ENCODE measurements around the gene TKTL2. TPM values are rescaled to one million over a fixed set of nuclear protein-coding genes. Genes with fewer than 3 reads are reported as not detected.
A peak's percentile ranks its signal among the peaks of the same experiment; 100 is the strongest.

The TKTL2 gene
- total and polyA plus RNA-seq, 10 of the 15 experiments (the other 5 are each of a cell fraction or from before 2014, with no cell fraction given) = 0.03 to 0.04 (median 0.03) TPM; not detected in 7

DNA sequence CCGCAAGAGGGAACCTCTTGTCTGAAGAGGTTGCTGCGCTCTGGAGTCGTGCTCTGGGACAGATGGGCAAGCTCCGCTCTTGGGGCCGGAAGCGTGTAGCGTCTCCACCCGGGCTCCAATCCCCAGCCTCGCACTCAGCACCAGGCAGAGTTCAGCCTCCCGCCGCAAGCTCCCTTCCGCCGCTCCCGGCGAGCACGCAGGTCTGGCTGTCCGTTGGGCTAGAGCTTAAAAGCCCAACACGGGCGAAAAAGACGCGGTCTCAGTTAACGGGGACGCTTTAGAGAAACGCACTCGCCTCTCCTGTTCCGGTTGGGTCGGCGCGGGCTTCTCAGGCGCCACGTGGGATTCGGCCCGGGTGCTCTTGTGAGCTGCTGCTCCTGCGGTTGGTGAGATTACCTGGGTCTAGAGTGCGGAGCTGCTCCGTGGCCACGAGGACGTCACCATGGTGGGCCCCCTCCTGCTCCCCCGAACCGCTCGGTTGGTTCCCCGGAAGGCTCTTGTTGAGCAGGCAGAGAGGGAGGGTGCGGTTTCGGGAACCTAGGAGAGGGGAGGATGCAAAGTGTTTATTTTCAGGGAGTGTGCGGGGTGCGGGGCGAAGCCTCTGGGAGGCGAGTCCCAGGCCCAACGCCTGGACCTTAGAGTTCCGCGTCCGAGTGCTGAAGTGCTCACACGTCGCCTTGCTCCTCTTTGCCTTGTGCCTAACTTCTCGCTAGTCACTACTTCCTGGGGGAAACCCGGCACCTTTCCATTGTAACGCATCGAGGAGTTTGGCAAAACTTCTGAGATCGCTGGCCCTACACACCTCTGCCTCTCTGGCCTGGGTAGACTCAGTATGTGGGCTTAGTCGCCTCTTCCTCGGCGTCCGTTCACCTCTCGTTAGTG is 21.0 kb upstream of the TKTL2 start, which contains the start of gene TMA16 (continued):
- TF ChIP-seq, protein P1, sequence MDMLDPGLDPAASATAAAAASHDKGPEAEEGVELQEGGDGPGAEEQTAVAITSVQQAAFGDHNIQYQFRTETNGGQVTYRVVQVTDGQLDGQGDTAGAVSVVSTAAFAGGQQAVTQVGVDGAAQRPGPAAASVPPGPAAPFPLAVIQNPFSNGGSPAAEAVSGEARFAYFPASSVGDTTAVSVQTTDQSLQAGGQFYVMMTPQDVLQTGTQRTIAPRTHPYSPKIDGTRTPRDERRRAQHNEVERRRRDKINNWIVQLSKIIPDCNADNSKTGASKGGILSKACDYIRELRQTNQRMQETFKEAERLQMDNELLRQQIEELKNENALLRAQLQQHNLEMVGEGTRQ (IDR thresholded peaks at IDR 0.05; ENCODE audit: borderline replicate concordance, low read depth, low read length) = peak; percentile 9; the same call in 1 of the 2 replicates
- TF ChIP-seq EED (IDR thresholded peaks at IDR 0.05; ENCODE audit: low read depth) = peak; percentile 67
- peak; percentile 4 for TF ChIP-seq ZZZ3 (IDR thresholded peaks at IDR 0.05; ENCODE audit: control insufficient read depth, insufficient read length, low read depth)
- no peak for TF ChIP-seq ATF7 (IDR thresholded peaks at IDR 0.05; ENCODE audit: low read depth)
- TF ChIP-seq, protein P2, sequence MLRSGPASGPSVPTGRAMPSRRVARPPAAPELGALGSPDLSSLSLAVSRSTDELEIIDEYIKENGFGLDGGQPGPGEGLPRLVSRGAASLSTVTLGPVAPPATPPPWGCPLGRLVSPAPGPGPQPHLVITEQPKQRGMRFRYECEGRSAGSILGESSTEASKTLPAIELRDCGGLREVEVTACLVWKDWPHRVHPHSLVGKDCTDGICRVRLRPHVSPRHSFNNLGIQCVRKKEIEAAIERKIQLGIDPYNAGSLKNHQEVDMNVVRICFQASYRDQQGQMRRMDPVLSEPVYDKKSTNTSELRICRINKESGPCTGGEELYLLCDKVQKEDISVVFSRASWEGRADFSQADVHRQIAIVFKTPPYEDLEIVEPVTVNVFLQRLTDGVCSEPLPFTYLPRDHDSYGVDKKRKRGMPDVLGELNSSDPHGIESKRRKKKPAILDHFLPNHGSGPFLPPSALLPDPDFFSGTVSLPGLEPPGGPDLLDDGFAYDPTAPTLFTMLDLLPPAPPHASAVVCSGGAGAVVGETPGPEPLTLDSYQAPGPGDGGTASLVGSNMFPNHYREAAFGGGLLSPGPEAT (IDR thresholded peaks at IDR 0.05; ENCODE audit: low read depth) = peak; percentile 65
- TF ChIP-seq IKZF1 (conservative IDR thresholded peaks at IDR 0.05) = peak; percentile 82
- TF ChIP-seq NR2F1 (conservative IDR thresholded peaks at IDR 0.05) = 0 out of 2 replicates have a peak, but pooled peaks have one; percentile 9
- peak; percentile 70 for TF ChIP-seq SP1 (IDR thresholded peaks at IDR 0.05; ENCODE audit: low read depth, low read length)
- TF ChIP-seq TAF1 (IDR thresholded peaks at IDR 0.05; ENCODE audit: borderline replicate concordance, low read depth, low read length) = peak; percentile 98
- no peak for TF ChIP-seq PRDM15 (CRISPR knock-in tag; IDR thresholded peaks at IDR 0.05)
- TF ChIP-seq IRF4 (IDR thresholded peaks at IDR 0.05; ENCODE audit: low read depth, low read length) = 0 out of 2 replicates have a peak, but pooled peaks have one; percentile 47
- no peak for TF ChIP-seq REST (IDR thresholded peaks at IDR 0.05; ENCODE audit: low read depth, low read length)
- TF ChIP-seq ASH2L (IDR thresholded peaks at IDR 0.05; ENCODE audit: borderline replicate concordance, low read depth) = no peak; the same call in 1 of the 2 replicates
- TF ChIP-seq BACH1 (IDR thresholded peaks at IDR 0.05; ENCODE audit: borderline replicate concordance) = no peak; the same call in 1 of the 2 replicates
- TF ChIP-seq MAX (IDR thresholded peaks at IDR 0.05; ENCODE audit: low read depth, low read length) = peak; percentile 95
- TF ChIP-seq SMC3 (IDR thresholded peaks at IDR 0.05; ENCODE audit: borderline replicate concordance, low read length) = no peak
- peak; percentile 93; the same call in 1 of the 2 replicates for TF ChIP-seq SMAD5 (IDR thresholded peaks at IDR 0.05; ENCODE audit: low read depth)
- TF ChIP-seq YY1 (IDR thresholded peaks at IDR 0.05; ENCODE audit: low read depth, low read length) = peak; percentile 87
